Measurements from ENCODE around the gene FRMD6.

DNA sequence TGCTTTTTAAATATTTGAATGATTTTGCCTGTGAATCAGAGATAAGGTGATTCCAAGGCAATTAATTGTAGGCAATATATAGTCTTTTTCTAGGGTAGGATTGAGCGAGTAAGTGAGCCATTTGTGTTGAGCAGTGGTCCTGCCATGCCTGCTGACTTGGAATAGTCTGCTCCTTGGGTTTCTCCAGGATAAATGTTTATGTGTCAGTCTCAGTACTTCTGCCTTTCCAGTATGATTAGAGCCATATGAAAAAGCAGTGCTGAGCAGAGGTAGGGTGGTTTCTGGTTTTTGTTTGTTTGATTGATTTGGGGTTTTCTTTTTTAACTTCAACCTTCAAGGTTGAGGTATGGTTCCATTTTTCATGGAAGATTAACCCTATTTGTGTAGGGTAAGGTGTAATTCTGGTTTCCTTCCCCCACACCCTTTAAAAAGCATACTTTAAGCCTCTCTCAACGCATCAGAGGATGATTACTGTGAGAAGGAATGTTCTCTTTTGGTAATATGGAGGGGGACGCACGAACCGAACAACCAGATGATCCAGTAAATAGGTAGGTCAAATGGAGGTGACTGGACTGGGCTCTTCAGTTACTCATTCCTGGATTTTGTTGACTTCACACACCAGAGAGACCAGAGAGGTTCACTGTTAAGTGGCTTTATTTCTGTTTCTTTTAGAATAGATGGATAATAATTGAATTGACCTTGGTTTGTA lies 22.7 kb downstream of the FRMD6 start:
- TF ChIP-seq ZNF274 (IDR thresholded peaks at IDR 0.05; ENCODE audit: insufficient read depth, insufficient read length), result no peak
- no peak for TF ChIP-seq CBFB (IDR thresholded peaks at IDR 0.05; ENCODE audit: low read depth)
- TF ChIP-seq, protein P1, sequence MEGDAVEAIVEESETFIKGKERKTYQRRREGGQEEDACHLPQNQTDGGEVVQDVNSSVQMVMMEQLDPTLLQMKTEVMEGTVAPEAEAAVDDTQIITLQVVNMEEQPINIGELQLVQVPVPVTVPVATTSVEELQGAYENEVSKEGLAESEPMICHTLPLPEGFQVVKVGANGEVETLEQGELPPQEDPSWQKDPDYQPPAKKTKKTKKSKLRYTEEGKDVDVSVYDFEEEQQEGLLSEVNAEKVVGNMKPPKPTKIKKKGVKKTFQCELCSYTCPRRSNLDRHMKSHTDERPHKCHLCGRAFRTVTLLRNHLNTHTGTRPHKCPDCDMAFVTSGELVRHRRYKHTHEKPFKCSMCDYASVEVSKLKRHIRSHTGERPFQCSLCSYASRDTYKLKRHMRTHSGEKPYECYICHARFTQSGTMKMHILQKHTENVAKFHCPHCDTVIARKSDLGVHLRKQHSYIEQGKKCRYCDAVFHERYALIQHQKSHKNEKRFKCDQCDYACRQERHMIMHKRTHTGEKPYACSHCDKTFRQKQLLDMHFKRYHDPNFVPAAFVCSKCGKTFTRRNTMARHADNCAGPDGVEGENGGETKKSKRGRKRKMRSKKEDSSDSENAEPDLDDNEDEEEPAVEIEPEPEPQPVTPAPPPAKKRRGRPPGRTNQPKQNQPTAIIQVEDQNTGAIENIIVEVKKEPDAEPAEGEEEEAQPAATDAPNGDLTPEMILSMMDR (IDR thresholded peaks at IDR 0.05 in 2 of 3, conservative IDR thresholded peaks at IDR 0.05 in 1 of 3; ENCODE audit: control insufficient read depth in 2 of 3, extremely low read depth in 1 of 3, insufficient read depth in 1 of 3, low read depth in 3 of 3, low read length in 3 of 3), result no peak
- TF ChIP-seq POLR2A (IDR thresholded peaks at IDR 0.05; ENCODE audit: low read depth, low read length), result no peak
- no peak for TF ChIP-seq TAF1 (IDR thresholded peaks at IDR 0.05; ENCODE audit: borderline replicate concordance, low read depth, low read length)
- TF ChIP-seq MTA2 (IDR thresholded peaks at IDR 0.05; ENCODE audit: low read depth), result no peak
- no peak for TF ChIP-seq FOXM1 (IDR thresholded peaks at IDR 0.05; ENCODE audit: low read depth, low read length)
- TF ChIP-seq EP300 (IDR thresholded peaks at IDR 0.05; ENCODE audit: borderline replicate concordance in 1 of 2, control insufficient read depth in 1 of 2, low read depth in 2 of 2, low read length in 2 of 2), result no peak
- no peak for TF ChIP-seq FOXK2 (IDR thresholded peaks at IDR 0.05)
- TF ChIP-seq, protein P2, sequence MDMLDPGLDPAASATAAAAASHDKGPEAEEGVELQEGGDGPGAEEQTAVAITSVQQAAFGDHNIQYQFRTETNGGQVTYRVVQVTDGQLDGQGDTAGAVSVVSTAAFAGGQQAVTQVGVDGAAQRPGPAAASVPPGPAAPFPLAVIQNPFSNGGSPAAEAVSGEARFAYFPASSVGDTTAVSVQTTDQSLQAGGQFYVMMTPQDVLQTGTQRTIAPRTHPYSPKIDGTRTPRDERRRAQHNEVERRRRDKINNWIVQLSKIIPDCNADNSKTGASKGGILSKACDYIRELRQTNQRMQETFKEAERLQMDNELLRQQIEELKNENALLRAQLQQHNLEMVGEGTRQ (IDR thresholded peaks at IDR 0.05; ENCODE audit: borderline replicate concordance, low read depth, low read length), result no peak
